COR-L47 (cell line): Measurements from ENCODE around the gene MXI1.

ENCODE experiments used
- DNase-seq: peaks from one replicate; lab custom pipeline; 2025; lab: John Stamatoyannopoulos, UW

MXI1 gene

DNA sequence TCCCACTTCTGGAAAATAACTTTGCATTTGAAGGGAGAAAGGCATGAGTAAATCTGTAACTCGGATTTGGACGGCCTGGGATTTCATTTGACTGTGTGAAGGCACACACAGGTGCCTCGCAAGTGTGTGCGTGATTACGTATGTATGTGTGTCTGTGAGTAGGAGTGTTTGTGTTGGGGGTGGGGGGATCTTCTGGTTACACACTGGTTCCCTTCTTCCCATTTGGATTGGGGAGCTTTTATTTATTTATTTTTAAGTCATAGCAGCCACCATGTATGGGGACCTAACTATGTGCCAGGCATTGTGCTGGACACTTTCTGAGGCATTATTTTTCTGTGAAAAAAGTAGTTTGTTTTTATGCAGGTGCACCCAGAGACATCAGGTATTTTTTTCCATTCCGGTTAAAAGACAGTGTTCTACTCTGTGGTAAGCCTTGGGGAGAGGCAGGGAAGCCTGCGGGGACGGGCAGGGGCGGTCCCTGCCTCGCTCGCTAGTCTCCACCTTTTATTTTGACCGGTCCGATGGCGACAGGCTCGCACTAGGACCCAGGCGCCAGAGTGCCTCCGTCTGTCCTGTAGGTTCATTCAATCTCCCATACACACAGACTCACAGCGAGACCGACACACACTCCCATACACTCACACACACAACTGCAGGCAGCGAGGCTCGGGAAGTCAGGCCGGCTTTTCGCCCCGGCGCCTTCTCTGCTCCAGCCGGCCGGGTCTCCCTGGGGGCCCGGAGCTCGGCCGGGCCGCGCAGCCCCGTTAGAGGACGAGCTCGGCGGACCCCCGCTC lies at the start of gene MXI1:
MXI1 (plus strand) TSS at position 595 of the 794 bp plus-strand sequence. CDS start 204 bp downstream, outside the sequence.
- no peak for DNase-seq

DNA sequence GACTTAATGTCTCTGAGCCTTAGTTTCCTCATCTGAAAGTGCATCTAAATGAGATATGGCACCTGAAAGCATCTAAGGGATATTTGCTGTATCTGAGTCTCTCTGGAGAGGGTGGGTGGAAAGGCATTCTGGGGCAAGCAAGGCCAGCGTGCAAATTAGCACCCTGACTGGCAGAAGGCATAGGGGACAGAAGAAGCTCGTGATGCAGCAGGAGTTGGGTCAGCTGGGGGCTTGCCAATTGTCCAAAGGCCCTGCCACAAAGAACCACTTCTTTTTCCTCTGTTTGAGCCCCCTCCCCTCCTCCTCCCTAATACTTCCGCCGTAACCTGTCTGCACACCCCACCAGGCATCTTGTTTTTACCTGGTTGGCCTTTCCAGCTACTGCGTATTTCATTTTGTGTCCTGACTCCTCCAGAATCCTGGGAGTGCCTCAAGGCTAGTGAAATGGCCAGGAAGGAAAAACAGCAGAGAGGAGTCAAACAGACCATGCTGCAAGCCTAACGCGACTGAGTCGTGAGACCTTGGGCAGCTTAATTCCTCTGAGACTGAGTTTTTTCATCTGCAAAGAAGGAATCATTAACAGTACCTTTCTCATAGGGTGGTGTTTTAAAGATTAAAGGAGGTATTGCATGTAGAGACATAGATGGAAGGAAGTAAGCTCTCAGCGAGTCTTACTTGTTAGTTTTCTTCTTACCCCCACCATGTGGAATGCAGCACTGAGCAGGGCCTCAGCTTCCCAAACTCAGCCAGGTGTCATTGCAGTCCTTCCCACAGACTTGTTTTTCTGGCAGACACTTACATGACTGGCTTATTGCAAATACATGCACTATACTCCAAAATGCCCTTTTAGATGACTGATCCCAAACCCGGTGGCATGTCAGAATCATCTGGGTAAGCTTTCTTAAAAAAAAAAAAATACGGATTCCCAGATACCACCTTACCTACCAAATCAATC lies 49.1 kb upstream of the MXI1 start:
- no peak for DNase-seq

DNA sequence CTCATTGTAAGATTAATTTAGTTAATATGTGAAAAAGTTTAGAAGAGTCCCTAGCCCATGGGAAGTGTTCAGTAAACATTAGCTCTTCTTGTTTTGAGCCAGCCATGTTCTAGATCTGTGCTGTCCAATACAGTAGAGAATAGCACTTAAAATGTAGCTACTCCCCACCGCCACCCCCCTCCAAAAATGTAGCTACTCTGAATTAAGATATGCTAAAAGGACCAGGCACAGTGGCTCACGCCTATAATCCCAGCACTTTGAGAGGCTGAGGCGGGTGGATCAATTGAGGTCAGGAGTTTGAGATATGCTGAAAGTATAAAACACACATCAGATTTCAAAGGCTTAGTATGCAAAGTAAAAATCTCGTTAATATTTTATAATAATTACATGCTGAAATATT lies 47.3 kb upstream of the MXI1 start:
- no peak for DNase-seq

DNA sequence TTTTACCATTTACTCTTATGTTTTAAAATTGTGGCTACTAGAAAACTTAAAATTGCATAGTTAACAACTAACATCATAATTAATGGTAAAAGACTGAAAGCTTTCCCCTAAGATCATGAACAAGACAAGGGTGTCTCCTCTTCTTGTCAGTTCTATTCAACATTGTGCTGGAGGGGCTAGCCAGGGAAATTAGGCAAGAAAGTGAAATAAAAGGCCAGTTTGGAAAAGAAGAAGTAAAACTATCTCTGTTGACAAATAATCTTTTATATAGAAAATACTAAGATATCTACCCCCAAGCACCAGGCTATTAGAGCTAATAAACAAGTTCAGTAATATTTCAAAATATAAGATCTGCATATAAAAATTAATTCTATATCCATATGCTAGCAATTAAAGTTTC lies 46.9 kb upstream of the MXI1 start:
- no peak for DNase-seq

DNA sequence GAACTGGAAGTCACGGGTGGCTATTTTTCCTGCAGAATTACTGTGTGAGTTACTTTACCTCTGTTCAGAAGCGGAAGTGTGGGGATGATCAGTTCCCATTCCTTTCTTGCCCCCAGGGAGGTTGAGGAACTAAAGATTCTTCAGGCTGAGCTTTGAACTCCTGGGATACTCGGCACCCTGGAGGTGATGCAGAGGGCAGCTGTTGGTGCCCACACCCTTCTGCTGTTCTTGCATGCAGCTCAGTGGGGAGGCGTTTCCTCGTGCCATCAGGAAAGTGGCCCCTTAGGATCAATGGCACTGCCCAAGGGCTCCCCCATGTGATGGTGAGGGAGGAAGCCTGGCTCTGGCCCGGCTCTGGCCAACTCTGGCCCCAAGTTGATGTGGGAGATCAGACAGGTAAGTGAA lies 44.7 kb upstream of the MXI1 start:
- DNase-seq, result no peak

DNA sequence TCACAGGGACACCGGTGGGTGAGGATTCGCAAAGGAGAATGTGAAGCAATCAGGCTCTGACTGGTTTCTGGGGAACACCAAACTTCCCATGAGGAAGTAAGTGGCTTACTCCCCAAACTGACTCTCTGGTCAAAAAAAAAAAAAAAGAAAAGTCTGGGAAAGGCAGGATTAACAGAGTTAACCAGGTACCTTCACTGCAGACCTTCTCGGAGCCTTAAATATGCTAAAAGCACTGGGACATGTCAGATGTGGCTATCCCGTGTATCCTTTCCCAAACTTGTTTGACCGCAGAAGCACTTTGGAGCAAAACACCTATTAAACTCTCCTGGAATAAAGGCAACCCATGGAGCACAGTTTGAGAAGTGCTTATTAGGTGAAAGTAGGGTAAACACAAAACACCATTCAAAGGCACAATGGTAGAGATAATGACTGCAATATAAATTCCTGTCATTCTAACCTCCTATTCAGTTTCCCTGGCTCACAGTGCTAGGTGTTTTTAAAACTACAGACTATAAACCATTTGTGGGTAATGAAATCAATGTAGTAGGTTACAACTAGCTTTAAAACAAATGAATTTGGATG lies 44.1 kb upstream of the MXI1 start:
- DNase-seq, result peak; percentile 31

DNA sequence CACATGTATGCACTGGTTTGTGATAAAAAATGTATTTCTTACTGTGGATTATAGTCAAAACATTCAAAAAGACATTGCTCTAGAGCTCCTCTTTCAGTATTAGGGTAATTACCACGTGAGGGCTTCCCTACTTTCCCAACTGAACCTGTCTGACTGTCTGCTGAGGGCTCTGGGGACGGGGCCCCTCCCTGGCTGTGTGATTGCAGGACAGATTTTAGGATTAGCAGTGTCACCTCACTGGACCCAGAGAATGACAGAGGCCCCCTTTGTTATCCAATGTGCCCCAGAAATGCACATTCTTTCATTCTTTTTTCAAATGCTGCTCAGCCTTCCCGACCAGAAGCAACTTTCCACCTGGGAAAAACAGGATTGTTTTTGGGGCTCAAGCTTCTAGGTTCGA lies 43.6 kb upstream of the MXI1 start:
- no peak for DNase-seq

DNA sequence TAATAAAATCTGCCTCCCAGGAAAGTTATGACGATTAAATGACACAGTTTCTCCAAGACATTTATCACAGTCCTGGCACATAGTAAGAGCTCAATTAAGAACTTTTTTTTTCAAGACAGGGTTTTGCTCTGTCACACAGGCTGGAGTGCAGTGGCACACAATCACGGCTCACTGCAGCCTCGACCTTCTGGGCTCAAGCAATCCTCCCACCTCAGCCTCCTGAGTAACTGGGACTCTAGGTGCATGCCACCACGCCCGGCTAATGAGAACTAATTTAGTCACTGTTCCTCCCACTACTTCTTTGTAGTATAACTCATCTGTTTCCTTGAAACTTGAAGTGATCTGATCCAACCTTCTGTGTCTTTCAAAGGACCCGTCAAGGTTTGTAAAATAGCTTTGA lies 42.2 kb upstream of the MXI1 start:
- no peak for DNase-seq

DNA sequence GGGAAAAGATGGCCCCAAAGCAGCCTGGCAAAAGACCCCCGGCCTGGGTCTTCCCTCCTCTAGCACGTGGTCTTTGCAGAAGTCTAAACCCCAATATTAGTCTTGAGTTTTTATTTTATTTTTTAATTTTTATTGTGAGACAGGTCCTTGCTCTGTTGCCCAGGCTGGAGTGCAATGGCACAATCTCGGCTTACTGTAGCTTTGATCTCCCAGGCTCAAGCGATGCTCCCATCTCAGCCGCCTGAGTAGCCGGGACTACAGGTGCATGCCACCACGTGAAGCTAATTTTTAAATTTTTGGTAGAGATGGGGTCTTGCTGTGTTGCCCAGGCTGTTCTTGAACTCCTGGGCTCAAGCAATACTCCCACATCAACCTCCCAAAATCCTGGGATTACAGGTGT lies 40.3 kb upstream of the MXI1 start:
- no peak for DNase-seq

DNA sequence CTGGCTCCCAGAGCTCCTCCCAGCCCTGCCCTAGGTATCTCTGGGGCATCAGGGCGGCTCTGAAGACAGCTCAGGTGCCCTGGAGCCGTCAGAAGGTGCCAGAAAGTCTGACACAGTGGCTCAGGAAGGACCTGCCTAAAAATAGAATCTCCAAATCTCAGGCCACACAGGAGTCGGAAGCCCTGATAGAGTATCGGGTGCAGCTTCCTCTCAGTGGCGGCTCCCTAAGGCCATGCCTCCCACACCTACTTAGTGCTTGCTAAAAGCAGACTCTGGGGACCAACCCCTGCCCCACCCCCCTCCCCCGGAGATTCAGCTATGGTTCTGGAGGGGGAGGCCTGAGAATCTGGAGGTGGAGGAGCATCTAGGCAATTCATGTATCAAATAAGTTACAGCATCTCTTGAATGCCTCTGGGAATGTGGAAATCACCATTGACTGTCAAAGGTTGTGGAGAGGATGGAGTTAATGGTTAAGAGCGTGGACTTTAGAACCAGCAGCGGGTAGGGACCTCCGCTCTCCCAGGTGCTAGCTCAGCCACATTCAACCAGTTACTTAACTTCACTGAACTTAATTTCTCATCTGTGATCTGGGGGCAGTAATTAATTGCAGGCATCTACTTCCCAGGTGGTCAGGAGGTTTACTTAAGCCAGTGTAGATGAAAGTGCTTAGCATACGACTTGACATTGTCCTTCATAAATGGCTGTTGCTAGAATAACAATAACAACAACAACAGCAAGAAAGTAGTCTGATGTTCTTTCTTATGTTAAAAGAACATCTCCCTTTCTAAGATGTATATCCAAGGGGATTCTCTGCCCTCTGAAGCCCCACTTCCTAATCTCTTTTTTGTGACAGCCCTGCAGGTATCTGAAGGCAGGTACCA lies 38.6 kb upstream of the MXI1 start:
- no peak for DNase-seq

DNA sequence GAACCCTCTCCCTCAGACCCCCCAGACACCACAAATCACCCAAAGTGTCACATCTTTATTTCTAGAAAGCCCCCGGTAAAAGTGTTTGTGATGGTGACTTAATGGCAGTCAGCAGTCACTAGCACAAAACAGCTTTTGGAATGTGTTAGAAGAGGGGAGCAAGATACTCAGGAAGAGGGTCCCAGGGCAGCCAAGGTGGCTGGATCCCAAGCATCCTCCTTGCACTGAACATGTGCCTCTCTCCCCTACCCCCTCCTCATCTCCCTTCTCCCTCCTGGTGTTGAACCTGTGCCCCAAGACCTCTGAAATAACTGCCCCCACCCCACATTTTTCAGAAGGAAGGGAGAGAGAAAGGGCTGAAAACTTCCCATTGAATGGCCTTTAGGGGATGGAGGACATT lies 37.8 kb upstream of the MXI1 start:
- DNase-seq, result no peak

DNA sequence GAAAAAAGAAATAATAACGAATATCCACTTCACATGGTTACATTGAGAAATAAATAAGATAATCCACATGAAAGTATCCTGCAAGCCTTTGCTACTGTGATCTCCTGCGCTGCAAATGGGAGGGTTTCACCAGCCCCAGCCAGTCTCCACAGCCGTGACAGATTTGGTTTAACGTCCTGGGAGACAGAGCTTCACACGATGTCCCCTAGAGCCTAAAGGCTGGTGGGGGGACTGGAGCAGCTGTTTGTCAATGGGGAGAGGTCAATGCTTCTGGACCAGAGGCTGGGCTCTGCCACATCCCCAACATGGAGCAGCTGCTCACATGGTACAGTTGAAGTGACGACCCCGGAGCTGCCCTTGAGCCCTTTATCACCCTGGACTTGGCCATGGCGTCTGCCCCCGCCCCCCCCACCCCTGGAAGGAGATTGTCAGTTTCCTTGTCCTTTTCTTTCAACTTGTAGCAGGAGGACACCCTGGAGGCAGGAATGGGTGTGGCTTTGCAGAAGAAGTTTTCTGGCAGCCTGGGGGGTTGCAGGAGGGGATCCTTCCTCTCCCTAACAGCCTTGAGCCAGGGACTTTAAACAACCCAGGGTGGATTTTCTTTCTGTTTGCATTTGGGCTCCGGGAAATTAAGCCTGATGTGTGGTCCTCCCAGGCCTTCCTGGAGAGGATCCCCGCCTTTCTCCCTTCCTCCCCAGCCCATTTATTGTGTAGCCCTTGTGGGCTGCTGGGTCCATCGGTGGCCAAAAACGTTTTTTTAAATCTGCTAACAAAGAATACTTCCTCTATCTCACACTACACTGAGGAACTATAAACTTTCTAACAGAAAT lies 37.0 kb upstream of the MXI1 start:
- no peak for DNase-seq

DNA sequence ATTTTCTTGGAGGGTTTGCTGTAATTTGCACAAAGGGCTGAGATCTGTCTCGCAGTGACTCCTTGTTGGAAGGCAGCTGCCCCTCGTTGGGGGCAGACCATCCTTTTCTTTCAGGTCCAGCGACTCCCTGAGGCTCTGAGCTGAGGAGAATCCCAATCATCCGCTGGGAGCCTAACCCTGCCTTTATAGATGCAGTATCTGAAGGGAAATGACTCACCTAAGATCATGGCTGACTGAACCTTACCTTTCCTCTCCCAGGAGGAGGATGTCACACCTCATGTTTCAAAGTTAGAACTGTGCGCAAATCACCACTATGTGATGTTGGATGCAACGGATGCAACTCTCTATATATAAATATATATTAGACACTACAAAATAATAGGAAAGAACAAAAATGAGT lies 36.4 kb upstream of the MXI1 start:
- no peak for DNase-seq

DNA sequence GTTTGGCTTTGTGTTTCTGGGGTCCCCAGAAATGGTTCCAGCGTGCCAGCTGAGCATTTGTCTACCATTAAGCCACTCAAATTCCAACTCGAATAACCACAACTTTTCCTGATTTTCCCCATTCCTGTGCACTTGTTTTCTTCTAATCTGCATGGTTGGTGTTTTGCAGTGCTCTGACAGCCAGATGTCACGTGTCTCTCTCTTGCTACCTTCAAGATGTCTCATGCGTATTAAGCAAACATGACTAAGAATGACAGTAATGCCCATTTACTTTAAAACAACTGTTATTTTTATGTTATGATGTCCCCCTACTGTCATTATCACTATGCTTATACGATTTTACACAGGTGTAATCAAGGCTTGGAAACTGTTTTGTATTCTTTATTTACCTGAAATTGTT lies 35.2 kb upstream of the MXI1 start:
- no peak for DNase-seq

DNA sequence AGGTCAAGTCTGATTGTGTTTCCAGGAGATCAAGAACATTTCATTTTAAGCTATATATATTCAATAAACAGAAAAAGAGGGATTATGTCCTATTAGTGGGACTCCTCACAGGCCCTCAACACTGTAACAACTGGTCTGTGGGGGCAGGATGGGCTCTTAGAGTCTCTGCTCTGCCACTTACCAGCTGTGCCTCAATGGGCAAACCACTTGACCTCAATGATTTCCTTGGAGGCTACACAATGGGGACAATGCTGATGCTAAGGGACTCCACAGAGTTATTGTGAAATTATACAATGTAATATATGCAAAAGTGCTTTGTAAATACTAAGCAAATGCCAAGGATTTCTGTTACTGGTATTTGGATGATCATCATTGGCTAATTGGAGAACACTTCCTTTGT lies 33.2 kb upstream of the MXI1 start:
- no peak for DNase-seq

DNA sequence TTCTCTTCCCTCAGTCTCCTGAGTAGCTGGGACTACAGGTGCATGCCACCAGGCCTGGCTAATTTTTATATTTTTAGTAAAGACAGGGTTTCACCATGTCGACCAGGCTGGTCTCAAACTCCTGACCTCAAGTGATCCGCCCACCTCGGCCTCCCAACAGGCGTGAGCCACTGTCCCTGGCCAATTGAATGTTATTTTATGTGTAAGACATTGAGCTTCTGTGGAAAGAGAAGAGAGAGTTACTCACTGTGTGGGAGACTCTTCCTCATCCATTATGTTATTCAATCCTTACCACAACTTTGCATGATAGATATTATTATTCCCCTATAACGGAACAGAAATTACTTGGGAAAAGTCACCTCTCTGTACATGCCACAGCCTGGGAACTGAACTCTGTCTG lies 32.6 kb upstream of the MXI1 start:
- DNase-seq, result no peak

DNA sequence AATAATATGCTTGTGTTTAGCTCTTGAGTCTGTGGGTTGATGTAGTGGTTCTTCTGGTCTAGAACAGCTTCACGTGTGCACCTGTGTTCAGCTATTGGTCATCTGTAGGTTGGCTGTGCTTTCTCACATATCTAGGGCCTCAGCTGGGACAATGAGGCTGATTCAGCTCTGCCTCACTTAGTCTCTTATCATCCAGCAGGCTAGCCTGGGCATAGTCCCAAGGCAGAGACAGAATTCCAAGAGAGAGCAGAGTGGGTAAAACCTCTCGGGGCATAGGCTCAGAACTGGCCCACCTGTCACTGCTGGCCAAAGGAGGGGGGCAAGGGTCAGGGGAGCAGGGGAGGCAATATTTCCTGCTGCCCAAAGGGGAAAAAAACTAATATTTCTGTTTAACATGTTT lies 32.0 kb upstream of the MXI1 start:
- DNase-seq, result no peak

DNA sequence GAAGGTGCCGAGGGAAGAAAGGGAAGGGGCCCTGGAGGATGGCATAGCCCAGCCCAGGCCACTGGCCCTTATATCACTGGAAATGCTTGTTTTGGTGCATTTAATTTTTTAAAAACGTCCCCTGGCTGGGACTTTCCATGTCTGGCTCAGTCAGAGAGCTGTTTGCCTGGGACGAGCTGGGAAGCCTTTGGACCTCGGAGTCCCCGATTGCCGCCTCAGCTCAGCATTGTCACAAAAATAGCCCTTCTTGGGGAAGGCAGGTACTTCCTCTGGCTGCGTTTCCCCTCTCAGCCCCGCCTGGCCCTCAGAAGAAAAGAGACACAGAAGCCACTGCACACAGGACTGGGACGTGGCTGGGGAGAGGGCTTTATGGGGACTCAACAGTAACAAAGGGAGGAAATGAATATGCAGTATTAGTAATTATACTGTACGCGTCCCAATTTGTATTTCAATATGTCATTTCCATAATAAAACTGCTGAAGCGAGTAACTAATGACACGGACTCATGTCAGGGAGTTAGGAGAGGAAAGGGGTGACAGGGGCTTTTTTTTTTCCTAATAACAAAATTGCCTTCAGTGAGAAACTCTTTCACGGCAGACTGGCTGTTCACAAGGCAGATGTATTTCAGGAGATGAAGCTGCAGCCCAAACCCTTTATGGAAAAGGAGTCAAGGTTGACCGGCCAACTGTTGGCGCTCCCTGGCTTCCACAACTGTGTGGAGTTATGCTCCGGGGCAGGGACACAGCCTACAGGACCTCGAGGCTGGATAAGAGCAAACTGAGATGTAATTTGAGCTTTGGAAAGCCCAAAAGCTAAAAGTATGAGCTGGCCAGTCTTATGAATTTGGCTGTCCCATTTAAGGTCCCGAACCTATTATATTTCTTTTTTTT lies 31.0 kb upstream of the MXI1 start:
- DNase-seq, result no peak

DNA sequence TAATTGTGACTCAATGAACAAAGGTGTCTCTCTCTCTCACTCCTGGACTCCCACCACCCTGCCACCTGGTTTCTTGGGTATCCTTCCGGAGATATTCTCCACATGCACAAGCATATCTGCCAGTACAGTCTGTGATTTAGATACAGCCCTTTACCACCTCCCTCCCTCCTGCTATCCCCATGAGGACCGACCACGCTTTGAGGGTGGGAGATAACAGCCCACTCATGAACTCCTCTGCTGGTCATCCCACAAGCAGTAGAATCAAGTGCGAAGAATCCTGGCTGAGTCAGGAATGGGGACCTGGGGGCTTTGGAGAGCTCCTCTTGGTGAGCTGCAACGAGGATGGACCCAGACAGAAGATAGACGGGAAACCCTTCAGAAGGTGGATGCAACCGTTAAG lies 28.2 kb upstream of the MXI1 start:
- no peak for DNase-seq

DNA sequence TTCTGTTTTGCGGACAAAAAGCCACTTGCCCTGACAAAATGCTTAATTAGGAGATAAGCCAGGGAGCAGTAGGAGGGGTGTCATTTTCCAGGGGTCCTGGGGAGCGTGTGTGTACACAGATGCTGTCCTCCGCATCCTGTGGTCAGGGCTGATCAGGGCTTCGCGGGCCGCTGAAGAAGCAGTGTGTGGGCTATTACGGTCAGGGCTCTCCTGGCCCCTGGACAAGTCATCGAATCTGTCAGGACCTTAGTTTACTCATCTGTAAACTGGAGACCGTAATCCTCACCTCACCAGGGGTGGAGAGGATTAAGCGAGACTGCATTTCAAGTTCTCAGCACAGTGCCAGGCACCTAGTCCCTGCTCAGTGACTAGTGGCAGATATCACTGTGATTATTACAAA lies 26.0 kb upstream of the MXI1 start:
- DNase-seq, result no peak
